SIG-M5 treated with dmso at 0.1 percent for 504 hours (cell line): Measurements from ENCODE around the gene SLC5A10.

Experiments
- DNase-seq: peaks from one replicate; lab custom pipeline; 2025; ENCODE audit not compliant: unreplicated experiment; lab: John Stamatoyannopoulos, UW

SLC5A10 gene

DNA sequence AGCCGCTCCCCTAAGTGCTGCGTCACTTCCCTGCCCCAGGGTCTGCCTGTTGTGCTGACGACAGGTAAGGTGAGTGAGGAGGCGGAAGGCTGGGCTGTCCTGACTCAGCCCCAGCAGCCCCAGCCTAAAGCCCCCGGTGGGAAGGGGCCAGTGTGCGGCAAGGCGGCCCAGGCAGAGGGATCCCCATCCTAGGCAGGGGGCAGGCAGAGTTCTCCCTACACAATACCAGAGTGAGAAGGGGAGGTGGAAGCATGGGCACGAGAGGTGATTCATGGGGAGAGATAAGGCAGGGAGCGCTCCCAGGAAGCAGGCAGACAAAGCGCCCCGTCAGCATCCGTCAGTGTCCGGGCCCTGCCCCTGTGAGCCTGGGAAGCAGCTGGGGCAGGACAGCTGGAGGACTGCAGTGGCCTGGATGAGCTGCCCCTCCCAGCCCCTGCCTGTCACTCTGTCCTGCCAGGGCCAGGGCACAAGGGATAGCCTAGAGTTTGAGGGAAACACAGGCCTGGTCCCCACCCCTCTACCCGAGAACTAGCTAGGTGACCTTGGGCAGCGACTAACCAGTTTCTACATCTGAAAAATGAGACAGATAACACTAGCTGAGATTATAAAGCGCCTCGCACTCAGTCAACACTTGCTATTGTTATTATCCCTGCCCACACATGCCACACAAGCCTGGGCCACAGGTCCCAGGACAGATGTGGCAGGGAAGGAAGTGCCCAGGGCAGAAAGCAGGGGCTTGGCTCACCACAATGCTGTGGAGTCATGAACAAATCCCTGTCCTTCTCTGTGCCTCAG lies 48.8 kb downstream of the SLC5A10 start:
- DNase-seq: no peak

GRCh38 chr17:19001907-19002590 lies 50.1 kb downstream of the SLC5A10 start:
- peak; percentile 10 for DNase-seq

DNA sequence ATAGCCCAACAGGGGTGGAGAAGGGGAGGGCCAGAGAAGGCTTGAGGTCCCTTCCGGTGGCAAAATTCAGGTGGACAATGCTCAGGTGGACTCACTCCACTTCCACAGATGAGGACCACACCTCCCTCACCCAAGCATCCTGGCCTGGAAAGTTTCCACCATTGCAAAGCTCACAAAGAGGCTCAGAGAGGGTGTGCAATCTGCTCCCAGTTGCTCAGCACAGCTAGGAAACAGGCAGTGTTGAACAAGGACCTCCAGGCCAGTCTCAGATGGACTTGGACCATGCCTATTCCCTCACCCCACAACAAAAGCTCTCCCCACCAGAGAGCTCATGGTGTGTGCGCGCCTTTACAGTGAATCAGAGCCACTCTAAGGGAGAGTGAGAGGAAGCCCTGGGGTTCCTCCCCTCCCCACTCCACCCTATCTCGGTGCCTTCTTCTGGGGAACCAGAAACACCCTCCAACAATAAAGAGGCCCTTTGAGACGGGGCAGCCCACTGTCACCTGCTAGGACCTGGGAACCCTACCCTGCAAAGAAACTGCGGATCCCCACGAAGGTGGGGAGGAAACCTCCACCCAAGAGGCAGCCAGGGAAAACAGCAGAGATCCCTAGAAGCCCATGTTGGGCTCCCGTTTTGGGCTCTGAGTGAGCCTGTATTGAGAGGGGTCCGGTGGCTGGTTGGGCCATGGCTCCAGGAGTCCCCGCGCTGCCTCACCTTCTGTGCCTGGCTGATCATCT lies 51.0 kb downstream of the SLC5A10 start:
- no peak for DNase-seq

GRCh38 chr17:19003543-19004420 lies 51.8 kb downstream of the SLC5A10 start:
- no peak for DNase-seq

DNA sequence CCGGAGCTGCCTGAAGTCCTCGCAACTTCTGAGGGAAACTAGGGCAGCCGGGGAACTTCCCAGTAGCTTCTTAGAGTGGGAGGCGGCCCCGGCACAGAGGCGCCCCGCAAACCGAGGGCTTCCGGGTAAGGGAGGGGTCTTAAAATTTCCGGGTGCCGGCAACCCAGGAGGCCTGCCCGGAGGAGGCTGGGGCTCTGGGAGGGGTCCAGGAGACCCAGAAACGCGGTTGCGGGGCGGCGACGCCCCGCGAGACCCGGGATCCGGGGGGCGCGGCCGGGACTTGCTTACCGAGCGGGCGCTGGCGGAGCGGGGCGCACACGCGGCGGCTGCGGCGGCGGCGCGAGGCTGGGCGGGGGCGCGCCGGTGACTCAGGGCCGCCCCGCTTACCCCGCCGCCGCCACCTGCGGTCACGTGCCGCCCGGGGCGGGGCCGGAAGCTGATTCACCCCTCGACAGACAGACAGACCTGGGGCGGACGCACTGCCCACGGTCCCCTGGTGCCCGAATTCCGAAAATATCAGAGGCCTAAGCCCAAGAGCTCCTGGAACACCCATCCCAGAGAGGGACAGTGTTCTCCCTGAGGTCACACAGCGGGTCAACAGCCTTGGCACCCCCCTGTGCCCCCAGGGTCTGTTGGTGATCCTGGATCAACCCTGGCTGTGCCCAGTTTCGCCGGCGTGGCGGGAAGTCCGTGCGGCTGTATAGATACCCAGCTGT lies 52.6 kb downstream of the SLC5A10 start, which contains the start of gene FAM83G:
Gene FAM83G, minus strand, starts transcription at position 344 of the 716 bp plus-strand sequence. CDS start 723 bp downstream, outside the sequence.
- DNase-seq: peak; percentile 76

GRCh38 chr17:19005137-19005773 lies 53.3 kb downstream of the SLC5A10 start:
- no peak for DNase-seq

DNA sequence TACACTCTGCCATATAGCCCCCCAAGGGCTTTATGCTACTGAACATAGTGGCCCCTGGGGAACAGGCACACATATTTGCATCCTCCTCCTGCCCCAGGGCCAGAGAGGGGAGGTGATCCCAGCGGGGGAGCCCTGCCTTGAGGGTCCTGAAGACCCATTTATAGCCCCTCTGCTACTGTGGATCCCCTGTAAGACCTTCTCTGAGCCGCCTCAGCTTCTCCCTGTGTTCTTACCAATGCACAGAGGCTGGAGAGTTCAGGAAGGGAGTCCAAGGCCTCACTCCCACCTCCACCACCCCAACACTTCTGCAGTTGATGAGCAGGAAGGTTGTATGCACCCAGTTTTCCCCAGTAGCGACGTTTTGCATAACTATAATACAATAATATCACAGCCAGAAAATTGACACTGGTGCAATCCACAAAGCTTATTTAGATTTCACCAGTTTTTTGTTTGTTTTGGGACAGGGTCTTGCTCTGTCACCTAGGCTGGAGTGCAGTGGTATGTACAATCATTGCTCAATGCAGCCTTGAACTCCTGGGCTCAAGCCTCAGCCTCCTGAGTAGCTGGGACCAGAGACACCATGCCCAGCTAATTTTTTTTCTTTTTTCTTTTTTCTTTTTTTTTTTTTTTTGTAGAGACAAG lies 53.9 kb downstream of the SLC5A10 start:
- DNase-seq: no peak

DNA sequence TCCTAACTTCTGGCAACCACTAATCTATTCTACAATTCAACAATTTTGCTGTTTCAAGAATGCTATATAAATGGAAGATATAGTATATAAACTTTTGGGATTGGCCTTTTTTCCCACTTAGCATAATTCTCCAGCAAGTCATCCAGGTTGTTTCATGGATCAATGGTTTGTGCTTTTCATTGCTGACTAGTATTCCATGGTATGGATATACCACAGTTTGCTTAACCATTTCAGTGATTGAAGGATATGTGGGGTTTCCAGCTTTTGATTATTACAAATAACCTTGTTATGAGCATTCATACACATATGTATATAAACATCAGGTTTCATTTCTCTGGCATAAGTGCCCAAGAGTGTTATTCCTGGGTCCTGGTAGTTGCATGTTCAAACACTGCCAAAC lies 54.7 kb downstream of the SLC5A10 start:
- DNase-seq: no peak

GRCh38 chr17:19009970-19010369 lies 58.0 kb downstream of the SLC5A10 start:
- no peak for DNase-seq

- DNase-seq: no peak
These were observed 59.0 kb downstream of the SLC5A10 start for GRCh38 chr17:19010729-19011505.

DNA sequence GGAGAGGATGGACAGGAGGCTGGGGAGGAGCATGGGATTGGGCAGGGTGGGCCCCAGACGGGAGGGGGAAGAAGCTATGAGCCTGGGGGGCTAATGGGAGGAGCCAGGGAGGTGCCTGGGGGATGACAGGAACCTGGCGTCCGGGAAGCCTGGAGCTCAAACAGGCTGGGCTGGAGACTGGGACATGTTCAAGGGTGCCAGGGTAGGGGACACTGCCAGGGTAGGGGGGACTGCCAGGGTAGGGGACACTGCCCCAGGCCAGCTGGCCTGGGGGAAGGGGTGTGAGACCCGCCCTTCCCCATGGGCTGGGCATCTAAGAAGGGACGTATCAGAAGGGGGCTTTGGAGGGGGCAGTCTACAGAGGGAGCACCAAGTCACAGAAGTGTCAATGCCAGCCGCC lies 59.6 kb downstream of the SLC5A10 start:
- no peak for DNase-seq

- DNase-seq: no peak
These were observed 60.5 kb downstream of the SLC5A10 start for GRCh38 chr17:19012171-19013080.

- DNase-seq: no peak
These were observed 61.3 kb downstream of the SLC5A10 start for GRCh38 chr17:19013226-19013625.

DNA sequence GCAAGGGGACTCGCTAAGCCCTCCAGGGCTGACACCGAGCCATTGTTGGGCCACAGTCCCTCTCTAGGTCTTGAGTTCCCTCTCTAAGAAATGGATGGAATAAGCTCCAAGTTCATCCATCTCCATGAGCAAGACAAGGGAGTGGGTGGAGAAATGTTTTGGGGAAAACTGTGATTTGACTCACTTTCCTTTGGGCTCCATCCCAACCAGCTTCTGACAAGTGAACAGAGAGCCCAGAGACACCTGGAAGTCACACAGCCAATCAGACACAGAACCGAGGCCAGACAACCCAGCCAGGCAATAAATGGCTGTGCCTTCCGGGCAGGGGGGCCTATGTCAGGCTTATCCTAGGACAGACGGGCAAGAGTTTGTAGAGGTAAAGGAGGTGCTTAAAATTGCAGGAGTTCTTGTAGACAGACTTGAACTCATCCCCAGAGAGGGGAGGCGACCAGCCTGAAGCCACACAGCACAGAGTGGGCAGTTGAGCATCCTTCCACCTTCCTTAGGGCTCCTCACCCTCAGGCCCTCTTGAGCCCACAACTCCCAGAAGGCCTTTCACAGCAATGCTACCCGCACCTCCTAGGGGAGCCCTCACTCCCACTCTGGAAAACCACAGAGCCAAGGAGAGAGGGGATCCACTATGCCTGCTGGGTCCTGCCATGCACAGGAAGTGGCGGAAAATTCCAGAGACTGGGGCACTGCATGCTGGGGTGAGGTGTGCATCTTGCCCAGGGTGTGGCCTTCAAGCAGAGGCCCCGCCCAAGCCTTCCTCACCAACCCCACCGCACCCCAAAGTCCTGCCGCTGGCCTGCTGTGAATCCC lies 62.1 kb downstream of the SLC5A10 start:
- DNase-seq: no peak

- no peak for DNase-seq
These were observed 62.8 kb downstream of the SLC5A10 start for GRCh38 chr17:19014628-19015215.

DNA sequence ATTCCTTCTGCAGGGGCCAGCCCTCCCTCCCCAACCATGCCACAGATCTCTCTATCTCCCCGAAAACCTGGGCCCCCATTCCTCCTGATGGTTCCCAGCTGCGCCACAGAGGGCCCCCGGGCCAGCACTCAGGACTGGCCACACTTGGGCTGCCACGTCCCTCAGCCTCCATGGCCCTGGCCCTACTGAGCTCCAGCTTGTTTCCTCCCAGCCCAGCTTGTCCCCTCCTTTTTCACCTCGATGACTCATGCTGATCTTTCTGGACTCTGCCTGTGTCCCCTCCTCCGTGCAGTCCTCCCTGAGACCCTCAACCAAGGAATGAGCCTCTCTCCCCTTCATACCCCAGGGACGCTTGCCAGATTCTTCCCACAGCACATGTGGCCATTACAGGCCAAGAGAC lies 63.5 kb downstream of the SLC5A10 start:
- no peak for DNase-seq
